ENCODE results near the gene HDAC10. TPM values are rescaled to one million over a fixed set of nuclear protein-coding genes. Genes with fewer than 3 reads are reported as not detected.

Gene HDAC10
- total RNA-seq, 1 donor from 2014 or later = 47.9 TPM

GRCh38 chr22:50253941-50254340, 2.9 kb upstream of the HDAC10 start:
- Histone ChIP-seq H3K9me3 (no peaks in the 10 kb centered on the region), H3K27ac (no peak overlapping the region)
- intact Hi-C loops (cut with DNase I) = no loop called here

GRCh38 chr22:50253046-50253915, 2.2 kb upstream of the HDAC10 start:
- H3K9me3 ChIP-seq = no peaks in the 10 kb centered on the region
- H3K4me3 ChIP-seq = no peak overlapping the region
- no peak for TF ChIP-seq CTCF (IDR thresholded peaks at IDR 0.05)
- no peak for DNase-seq
- no peak for ATAC-seq
- peaks cover 29% of the 10 kb centered on the region for H3K4me1 ChIP-seq
- no peak overlapping the region for H3K27ac ChIP-seq
- H3K27me3 ChIP-seq (ENCODE audit: low read depth) = no peaks in the 10 kb centered on the region
- intact Hi-C loops (cut with DNase I) = no loop called here
- H3K36me3 ChIP-seq = no peaks in the 10 kb centered on the region

More at GRCh38 chr22:50253941-50254340, 2.9 kb upstream of the HDAC10 start:
- ATAC-seq (no peak), DNase-seq (no peak)
- no peak for TF ChIP-seq CTCF (IDR thresholded peaks at IDR 0.05)
- no peaks in the 10 kb centered on the region for H3K36me3 ChIP-seq
- H3K4me3 ChIP-seq = no peak overlapping the region
- peaks cover 29% of the 10 kb centered on the region for H3K4me1 ChIP-seq
- H3K27me3 ChIP-seq (ENCODE audit: low read depth) = no peaks in the 10 kb centered on the region

GRCh38 chr22:50252082-50253045, 1.3 kb upstream of the HDAC10 start:
- H3K9me3 ChIP-seq = no peaks in the 10 kb centered on the region
- peak; percentile 75 for TF ChIP-seq CTCF (IDR thresholded peaks at IDR 0.05)
- H3K36me3 ChIP-seq = no peaks in the 10 kb centered on the region
- peak; percentile 80 to 82 for ATAC-seq
- H3K27me3 ChIP-seq (ENCODE audit: low read depth) = no peaks in the 10 kb centered on the region
- peaks cover 36% of the 10 kb centered on the region for H3K4me1 ChIP-seq
- peak; percentile 83 for DNase-seq
- H3K27ac ChIP-seq = peak overlapping the region; percentile 79
- peak overlapping the region; percentile 92 for H3K4me3 ChIP-seq
- intact Hi-C loops (cut with DNase I) = no loop called here

GRCh38 chr22:50251477-50252081, 514 bp upstream of the HDAC10 start:
- Histone ChIP-seq H3K36me3 (peaks cover 2% of the 10 kb centered on the region), H3K4me3 (peak overlapping the region; percentile 92), H3K4me1 (peaks cover 38% of the 10 kb centered on the region), H3K27ac (peak overlapping the region; percentile 79), H3K27me3 (ENCODE audit: low read depth) (no peaks in the 10 kb centered on the region), H3K9me3 (no peaks in the 10 kb centered on the region)
- DNase-seq = no peak
- intact Hi-C loops (cut with DNase I) = no loop called here
- TF ChIP-seq CTCF (IDR thresholded peaks at IDR 0.05) = no peak
- ATAC-seq = peak; percentile 2 to 5

GRCh38 chr22:50250249-50250554, 863 bp downstream of the HDAC10 start:
- intact Hi-C loops (cut with DNase I) = no loop called here
- H3K27ac ChIP-seq = peak overlapping the region; percentile 79
- H3K36me3 ChIP-seq = peaks cover 12% of the 10 kb centered on the region
- no peaks in the 10 kb centered on the region for H3K9me3 ChIP-seq
- no peak for DNase-seq
- H3K4me3 ChIP-seq = peak overlapping the region; percentile 92
- no peaks in the 10 kb centered on the region for H3K27me3 ChIP-seq (ENCODE audit: low read depth)
- no peak for ATAC-seq
- no peak for TF ChIP-seq CTCF (IDR thresholded peaks at IDR 0.05)
- peaks cover 50% of the 10 kb centered on the region for H3K4me1 ChIP-seq

All from lower lobe of right lung (tissue), 2 donors.